Upper lobe of left lung (tissue), 6 donors: ENCODE measurements around the gene SUPT7L. TPM values are rescaled to one million over a fixed set of nuclear protein-coding genes. Genes with fewer than 3 reads are reported as not detected.
A peak's percentile ranks its signal among the peaks of the same experiment; 100 is the strongest.
"Not testable (repeated sequence)": the region's sequence is repeated elsewhere in the genome, so short reads cannot be mapped to it uniquely, and the experiment has no call there.

Experiments used
- ATAC-seq, 2 donors: fragments of 200-7000 bp; cut with Tn5 transposase; one replicate each; pipeline ENCODE4 v1.9.1; 2022; ENCODE audit warnings: mild to moderate bottlenecking in 2 of 2, moderate library complexity in 2 of 2; ENCODE audit not compliant: low FRiP score in 2 of 2
- DNase-seq, 2 donors: peaks; one replicate each; pipeline ENCODE4 v3.0.0-alpha.2; 2019 to 2020
- H3K27ac ChIP-seq, 4 donors: fragments of 200-600 bp; sonication (generic); one replicate each; pipeline ENCODE4 v1.5.1; 2016 to 2019
- H3K27me3 ChIP-seq, 4 donors: fragments of 200-600 bp; sonication (generic); one replicate each; pipeline ENCODE4 v1.5.1; 2017 to 2019
- H3K36me3 ChIP-seq, 4 donors: fragments of 200-600 bp; sonication (generic); one replicate each; pipeline ENCODE4 v1.5.1; 2016 to 2019
- H3K4me1 ChIP-seq, 4 donors: fragments of 200-600 bp; sonication (generic); one replicate each; pipeline ENCODE4 v1.5.1; 2018 to 2019
- H3K4me3 ChIP-seq, 4 donors: fragments of 200-600 bp; sonication (generic); one replicate each; pipeline ENCODE4 v1.5.1; 2017 to 2019; ENCODE audit warnings: mild to moderate bottlenecking in 2 of 4, moderate library complexity in 1 of 4
- H3K9me3 ChIP-seq, 4 donors: fragments of 200-600 bp; sonication (generic); one replicate each; pipeline ENCODE4 v1.5.1; 2018 to 2019
- CTCF ChIP-seq, 6 experiments: fragments of 450-650 bp in 4 of 6; fragments of 200-600 bp in 2 of 6; sonication (generic) in 2 of 6; IDR thresholded peaks; one replicate each; pipeline ENCODE4 v1.5.1; 2016 to 2019; ENCODE audit warnings: antibody characterized with exemption in 6 of 6
- EP300 ChIP-seq, 4 donors: sonication (generic); formaldehyde crosslinking; IDR thresholded peaks; one replicate each; pipeline ENCODE4 v1.5.1; 2017; ENCODE audit warnings: antibody characterized with exemption in 4 of 4, control low read depth in 2 of 4
- POLR2A ChIP-seq, 4 donors: fragments of 450-650 bp; IDR thresholded peaks; one replicate each; pipeline ENCODE4 v1.5.1; 2016 to 2017; ENCODE audit warnings: antibody characterized with exemption in 4 of 4, mild to moderate bottlenecking in 2 of 4
- POLR2AphosphoS5 ChIP-seq, 2 donors: sonication (generic); formaldehyde crosslinking; IDR thresholded peaks; one replicate each; pipeline ENCODE4 v1.5.1; 2017; ENCODE audit warnings: antibody characterized with exemption in 2 of 2
- WGBS, 2 donors: methylation state at CpG; one replicate each; pipeline ENCODE4 v1.1.5; 2017 to 2018; 5-methylcytosine and 5-hydroxymethylcytosine counted together
- total RNA-seq, 6 donors: library from RNA; depleted of rRNA in 4 of 6; stranded (reverse); fragments of >200 nt in 4 of 6; gene quantifications; one replicate each; pipeline versions ENCODE4 v1.1.0 to v1.2.1, GENCODE V29; 2016 to 2021
- donor health status: DM: no; HTN: no; CAD: no; lungs with moderate emphysema.
- donor health status: DM: no; HTN: yes; CAD: no; lungs with severe emphysema.

SUPT7L gene
- total RNA-seq, 6 donors from 2014 or later: 22.2 to 70.2 (median 25.0) TPM

GRCh38 chr2:27636766-27637165 lies 26.6 kb downstream of the SUPT7L start:
- no peaks in the 10 kb centered on the region for H3K9me3 ChIP-seq
- H3K4me3 ChIP-seq: no peak overlapping the region
- TF ChIP-seq CTCF (IDR thresholded peaks at IDR 0.05): no peak
- 95 to 98% methylated on average over 4 to 5 of the region's 5 CpGs for WGBS, 2 donors
- peaks cover 34 to 98% (median 74%) of the 10 kb centered on the region in 4 donors for H3K36me3 ChIP-seq
- DNase-seq (no peak), ATAC-seq (no peak)
- H3K4me1 ChIP-seq: no peaks in the 10 kb centered on the region
- H3K27ac ChIP-seq: no peak overlapping the region
- no peaks in the 10 kb centered on the region for H3K27me3 ChIP-seq

GRCh38 chr2:27634291-27634690 lies 29.1 kb downstream of the SUPT7L start:
- WGBS, 2 donors: 94 to 100% methylated on average over 2 of the region's 2 CpGs
- H3K27ac ChIP-seq: no peak overlapping the region
- peaks cover 26 to 83% (median 56%) of the 10 kb centered on the region in 4 donors for H3K36me3 ChIP-seq
- no peaks in the 10 kb centered on the region for H3K9me3 ChIP-seq
- ATAC-seq (no peak), DNase-seq (no peak)
- H3K4me1 ChIP-seq: peaks cover 8 to 11% (median 9%) of the 10 kb centered on the region in 4 donors
- no peaks in the 10 kb centered on the region for H3K27me3 ChIP-seq
- TF ChIP-seq CTCF (IDR thresholded peaks at IDR 0.05) (no peak), POLR2AphosphoS5 (IDR thresholded peaks at IDR 0.05) (no peak), EP300 (IDR thresholded peaks at IDR 0.05) (no peak), POLR2A (IDR thresholded peaks at IDR 0.05) (no peak)
- H3K4me3 ChIP-seq: no peak overlapping the region

- DNase-seq, H3K9me3 ChIP-seq, H3K27ac ChIP-seq, ATAC-seq, H3K4me3 ChIP-seq, H3K27me3 ChIP-seq: not testable (repeated sequence)
- 100% methylated on average over 2 of the region's 2 CpGs for WGBS, 2 donors
- peaks cover 12 to 43% (median 25%) of the 10 kb centered on the region in 4 donors for H3K36me3 ChIP-seq
- peaks cover 24 to 30% (median 28%) of the 10 kb centered on the region in 4 donors for H3K4me1 ChIP-seq
Measured at GRCh38 chr2:27630257-27630656, 33.2 kb downstream of the SUPT7L start.

DNA sequence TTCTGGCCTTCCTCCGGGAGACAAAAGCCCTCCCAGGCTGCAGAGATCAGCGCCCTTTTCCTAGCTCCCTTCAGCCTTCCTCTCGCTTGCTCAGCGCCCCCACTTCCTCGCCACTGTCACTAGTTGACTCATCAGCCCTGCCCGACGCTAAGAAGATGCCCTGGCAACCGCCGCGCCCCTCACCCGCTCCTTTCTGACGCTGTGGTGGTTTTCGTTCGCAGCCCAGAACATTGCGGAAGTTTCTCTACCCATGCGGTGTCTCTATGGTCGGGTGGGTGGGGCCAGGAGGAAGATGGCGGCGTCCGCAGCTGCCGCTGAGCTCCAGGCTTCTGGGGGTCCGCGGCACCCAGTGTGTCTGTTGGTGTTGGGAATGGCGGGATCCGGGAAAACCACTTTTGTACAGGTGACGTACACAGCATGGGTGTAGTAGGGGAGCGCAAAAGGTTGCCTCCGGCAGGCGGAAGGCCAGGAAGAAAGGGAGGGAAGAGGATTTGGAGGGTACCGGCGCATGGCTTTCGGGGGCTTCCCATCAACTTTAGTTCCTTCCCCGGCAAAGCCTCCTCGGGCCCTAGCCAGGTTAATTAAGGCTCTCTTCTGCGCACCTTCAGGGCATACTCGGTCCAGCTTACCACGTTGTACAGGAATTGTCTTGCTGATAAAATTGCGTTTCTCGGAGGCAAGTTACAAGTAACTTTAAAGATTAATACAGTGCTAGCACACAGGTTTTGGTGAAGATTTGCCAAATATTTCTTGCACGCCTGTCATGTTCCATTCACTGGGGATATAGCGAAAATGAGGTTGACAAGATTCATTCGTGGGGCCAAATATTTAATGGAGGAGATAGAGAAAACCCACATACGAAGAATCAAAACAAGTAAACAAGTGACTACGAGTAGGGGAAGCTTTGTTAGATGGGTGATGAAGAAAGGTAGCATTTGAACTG lies 34.4 kb downstream of the SUPT7L start, which contains the start of the genes CCDC121 and GPN1:
Gene CCDC121 (minus strand): TSS at position 246 of the 943 bp plus-strand sequence. CDS start 1,213 bp downstream, outside the sequence.
Gene GPN1 (plus strand): TSS at position 284 of the 943 bp plus-strand sequence. CDS start 9 bp downstream, at position 293.
- peak within 1 kb of the TSS; percentile 46 to 78 (median 66) for H3K4me3 ChIP-seq
- H3K27me3 ChIP-seq: no peaks in the 10 kb centered on the region
- H3K4me1 ChIP-seq: peaks cover 24 to 30% (median 28%) of the 10 kb centered on the region in 4 donors
- WGBS, 2 donors: 1% methylated on average over 38 to 44 of the region's 44 CpGs
- peak within 1 kb of the TSS; percentile 30 to 85 (median 80) for H3K27ac ChIP-seq
- ATAC-seq (peak; percentile 97 to 99), DNase-seq (peak; percentile 92 to 94)
- H3K36me3 ChIP-seq: peaks cover 5 to 36% (median 20%) of the 10 kb centered on the region in 4 donors
- H3K9me3 ChIP-seq: no peaks in the 10 kb centered on the region
- TF ChIP-seq POLR2AphosphoS5 (IDR thresholded peaks at IDR 0.05): peak; percentile 74 to 86
- peak in 1 of 4 donors; percentile 33 for TF ChIP-seq EP300 (IDR thresholded peaks at IDR 0.05)
- no peak for TF ChIP-seq CTCF (IDR thresholded peaks at IDR 0.05)
- peak in 3 of 4 donors; percentile 33 to 70 (median 51) for TF ChIP-seq POLR2A (IDR thresholded peaks at IDR 0.05)

DNA sequence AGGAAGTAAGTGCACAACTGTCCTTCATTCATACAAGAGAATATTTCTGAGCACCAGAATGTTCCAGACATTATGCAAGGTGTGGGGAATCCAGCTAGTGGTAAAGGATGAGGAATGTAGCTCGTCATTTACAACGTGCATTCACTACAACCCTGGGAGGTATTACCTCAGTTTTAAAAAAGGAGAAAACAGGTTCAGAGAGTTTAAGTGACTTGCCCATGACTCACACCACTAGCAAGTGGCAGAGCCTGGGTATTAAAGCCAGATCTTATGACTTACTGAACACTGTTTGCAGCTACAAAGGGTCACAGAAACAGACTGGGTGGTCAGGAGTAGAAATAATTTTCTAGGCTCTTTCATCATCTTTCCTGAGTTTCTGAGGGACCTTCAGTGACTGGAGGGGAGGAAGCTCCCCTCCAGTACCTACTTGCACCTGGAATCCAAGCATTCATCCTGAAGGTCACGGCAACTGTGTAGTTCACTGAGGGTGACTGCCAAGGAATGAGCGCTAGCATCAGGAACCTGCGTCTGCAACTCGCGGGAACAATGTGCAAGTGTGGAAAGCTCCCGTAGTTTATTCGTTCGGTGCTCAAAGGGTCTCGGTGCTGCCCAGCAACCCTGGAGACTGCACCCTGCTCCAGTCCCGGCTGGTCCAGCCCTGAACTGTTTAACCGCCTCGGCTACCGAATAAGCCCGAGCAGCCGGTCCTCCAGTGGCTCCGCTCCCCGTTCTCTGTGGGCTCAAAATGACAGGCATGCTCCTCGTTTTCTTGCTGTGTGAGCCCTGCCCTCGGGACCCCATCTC lies 35.2 kb downstream of the SUPT7L start:
- DNase-seq (peak in 1 of 2 donors; percentile 26), ATAC-seq (peak; percentile 58 to 72)
- H3K27me3 ChIP-seq: no peaks in the 10 kb centered on the region
- H3K4me1 ChIP-seq: peaks cover 24 to 30% (median 28%) of the 10 kb centered on the region in 4 donors
- peaks cover 5 to 36% (median 20%) of the 10 kb centered on the region in 4 donors for H3K36me3 ChIP-seq
- TF ChIP-seq POLR2AphosphoS5 (IDR thresholded peaks at IDR 0.05): no peak
- TF ChIP-seq POLR2A (IDR thresholded peaks at IDR 0.05): no peak
- no peak for TF ChIP-seq CTCF (IDR thresholded peaks at IDR 0.05)
- no peak for TF ChIP-seq EP300 (IDR thresholded peaks at IDR 0.05)
- H3K27ac ChIP-seq: peak overlapping the region; percentile 30 to 85 (median 80)
- H3K9me3 ChIP-seq: no peaks in the 10 kb centered on the region
- 3 to 55% methylated on average over 2 to 18 of the region's 21 CpGs for WGBS, 2 donors
- H3K4me3 ChIP-seq: peak overlapping the region; percentile 46 to 78 (median 66)

DNA sequence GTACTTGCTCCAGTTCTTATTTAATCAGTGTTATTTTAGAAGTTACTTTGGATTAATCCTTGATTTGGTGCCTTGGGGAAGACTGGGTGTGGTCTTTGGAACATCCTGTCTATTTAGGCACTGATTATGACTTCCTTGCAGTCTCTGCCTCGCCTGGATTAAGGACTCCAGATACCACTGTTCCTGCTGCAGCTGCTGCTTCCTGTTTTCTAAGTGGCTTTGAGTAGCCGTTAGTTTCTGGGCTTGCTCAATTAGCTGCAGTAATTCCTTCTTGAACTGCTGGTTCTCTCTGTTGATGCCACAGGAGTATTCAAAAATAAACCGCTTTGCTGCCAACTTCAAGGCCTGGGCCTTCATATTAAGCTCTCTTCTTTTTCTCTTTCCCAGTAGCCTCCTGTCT lies 36.5 kb downstream of the SUPT7L start:
- DNase-seq: peak in 1 of 2 donors; percentile 31
- not testable (repeated sequence) for H3K27me3 ChIP-seq, H3K4me3 ChIP-seq, H3K9me3 ChIP-seq
- peaks cover 24 to 30% (median 28%) of the 10 kb centered on the region in 4 donors for H3K4me1 ChIP-seq
- H3K36me3 ChIP-seq: peaks cover 5 to 37% (median 21%) of the 10 kb centered on the region in 4 donors
- 46 to 50% methylated on average over 3 of the region's 3 CpGs for WGBS, 2 donors
- peak in 1 of 2 donors; percentile 34 for ATAC-seq
- H3K27ac ChIP-seq: peak overlapping the region in 3 of 4 donors; percentile 24 to 68 (median 61)

GRCh38 chr2:27626323-27626722 lies 37.1 kb downstream of the SUPT7L start:
- not testable (repeated sequence) for DNase-seq, H3K4me3 ChIP-seq, ATAC-seq, H3K27me3 ChIP-seq, H3K9me3 ChIP-seq
- peak overlapping the region in 3 of 4 donors; percentile 24 to 68 (median 61) for H3K27ac ChIP-seq
- 78 to 92% methylated on average over 1 of the region's 1 CpG for WGBS, 2 donors
- peaks cover 24 to 30% (median 28%) of the 10 kb centered on the region in 4 donors for H3K4me1 ChIP-seq
- peaks cover under 1 to 37% (median 21%) of the 10 kb centered on the region in 4 donors for H3K36me3 ChIP-seq
